ENCODE measurements around the gene ARSK. TPM values are rescaled to one million over a fixed set of nuclear protein-coding genes. Genes with fewer than 3 reads are reported as not detected.

Gene ARSK

GRCh38 chr5:95654196-95654595, 99.3 kb downstream of the ARSK start:
- WGBS: no CpG with 5 or more reads among the region's 3 CpGs
- Histone ChIP-seq H3K27me3 (ENCODE audit: control insufficient read depth in 1 of 2, insufficient read depth in 1 of 2, low read length in 2 of 2) (no peaks in the 10 kb centered on the region), H3K4me1 (ENCODE audit: control insufficient read depth, insufficient read depth, low read depth, low read length) (no peaks in the 10 kb centered on the region), H2BK5ac (ENCODE audit: low read depth, low read length, poor library complexity, severe bottlenecking) (no peak overlapping the region), H3K9ac (ENCODE audit: low read length) (no peak overlapping the region), H3K79me1 (replicated peaks; ENCODE audit: low read length, poor library complexity, severe bottlenecking) (no peaks in the 10 kb centered on the region), H2AK5ac (ENCODE audit: low read length, severe bottlenecking) (no peak overlapping the region), H3K36me3 (ENCODE audit: control insufficient read depth in 1 of 2, insufficient read depth in 2 of 2, low read depth in 1 of 2, low read length in 2 of 2) (peaks cover 0 to 3% of the 10 kb centered on the region in 2 experiments), H2BK120ac (ENCODE audit: low read depth, low read length) (no peak overlapping the region), H4K91ac (ENCODE audit: low read length) (no peak overlapping the region), H2AFZ (ENCODE audit: low read depth, low read length) (no peak overlapping the region), H3K9me3 (ENCODE audit: control insufficient read depth, low read length) (no peaks in the 10 kb centered on the region), H3K4me3 (ENCODE audit: insufficient read depth in 1 of 2, low read depth in 1 of 2, low read length in 2 of 2) (no peak overlapping the region), H3K4ac (ENCODE audit: low read depth in 1 of 2, low read length in 2 of 2) (no peak overlapping the region), H3K14ac (ENCODE audit: low read length in 2 of 2) (no peak overlapping the region), H4K8ac (ENCODE audit: low read length) (no peak overlapping the region), H2BK15ac (ENCODE audit: low read depth, poor library complexity, severe bottlenecking) (no peak overlapping the region), H3K27ac (ENCODE audit: low read length, poor library complexity, severe bottlenecking) (no peak overlapping the region), H3K18ac (ENCODE audit: low read depth in 1 of 2, low read length in 2 of 2) (no peak overlapping the region), H2BK12ac (ENCODE audit: low read length in 2 of 2) (no peak overlapping the region), H3K4me2 (ENCODE audit: low read length, poor library complexity, severe bottlenecking) (no peak overlapping the region), H3K23ac (ENCODE audit: low read length in 2 of 2) (no peak overlapping the region)
- DNase-seq: no peak

Small RNAs within 50 kb of the gene (small RNA-seq; reads per million reads assigned to genes)
- not detected for gene RNU6-308P (ENCODE audit: low read depth)
